ENCODE measurements around the gene FAT1. TPM values are rescaled to one million over a fixed set of nuclear protein-coding genes. Genes with fewer than 3 reads are reported as not detected.

Gene FAT1
- total RNA-seq, 2 donors from 2014 or later = 175 to 215 TPM

DNA sequence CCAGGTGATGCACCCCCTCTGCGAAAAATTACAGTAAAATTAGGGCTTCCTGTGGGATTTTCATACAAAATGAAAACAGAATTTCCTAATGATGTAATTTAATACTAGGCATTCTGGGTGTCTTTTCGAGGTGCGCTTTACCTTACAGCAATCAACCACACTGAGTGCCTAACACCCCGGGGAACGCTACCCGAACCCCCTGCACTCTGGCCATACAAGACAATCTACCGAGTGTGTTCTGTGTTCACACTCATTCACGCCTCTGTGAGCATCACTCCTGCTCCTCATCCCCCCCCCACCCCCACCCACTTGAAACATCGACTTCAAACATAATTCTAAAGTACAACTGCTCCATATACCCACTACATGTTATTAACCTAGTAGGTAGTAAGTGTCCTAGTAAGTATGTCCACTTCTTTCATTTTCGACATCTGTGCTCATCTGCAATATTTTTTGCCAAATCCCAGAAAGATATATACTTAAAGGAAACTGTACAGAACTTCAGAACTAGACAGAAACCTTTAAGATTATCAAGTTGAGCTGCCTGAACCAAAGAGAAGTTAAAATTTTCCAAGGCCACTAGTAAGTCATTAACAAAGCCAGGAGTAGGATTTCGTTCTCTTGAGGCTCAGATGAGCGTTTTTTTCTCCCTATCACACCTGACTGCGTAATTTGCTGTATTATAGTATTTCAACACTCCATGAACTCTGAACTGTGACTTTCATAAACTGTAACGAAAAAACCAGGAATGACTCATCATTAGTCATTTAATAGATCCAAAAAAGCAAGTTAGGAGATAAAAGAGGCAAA is 80.0 kb downstream of the FAT1 start:
- Histone ChIP-seq H3K4me1 (replicated peaks) (no peaks in the 10 kb centered on the region), H3K27me3 (replicated peaks; ENCODE audit: insufficient read depth) (no peaks in the 10 kb centered on the region), H3K27ac (no peak overlapping the region), H3K36me3 (no peaks in the 10 kb centered on the region), H3K4me3 (no peak overlapping the region), H3K9me3 (no peaks in the 10 kb centered on the region)
- intact Hi-C loops (cut with DNase I) = no loop called here
- WGBS = 88% methylated on average over 14 of the region's 14 CpGs
- DNase-seq (ENCODE audit: low spot score) = no peak
- TF ChIP-seq POLR2A (IDR thresholded peaks at IDR 0.05) (no peak), POLR2AphosphoS5 (IDR thresholded peaks at IDR 0.05) (no peak)
- TF ChIP-seq, protein P1, sequence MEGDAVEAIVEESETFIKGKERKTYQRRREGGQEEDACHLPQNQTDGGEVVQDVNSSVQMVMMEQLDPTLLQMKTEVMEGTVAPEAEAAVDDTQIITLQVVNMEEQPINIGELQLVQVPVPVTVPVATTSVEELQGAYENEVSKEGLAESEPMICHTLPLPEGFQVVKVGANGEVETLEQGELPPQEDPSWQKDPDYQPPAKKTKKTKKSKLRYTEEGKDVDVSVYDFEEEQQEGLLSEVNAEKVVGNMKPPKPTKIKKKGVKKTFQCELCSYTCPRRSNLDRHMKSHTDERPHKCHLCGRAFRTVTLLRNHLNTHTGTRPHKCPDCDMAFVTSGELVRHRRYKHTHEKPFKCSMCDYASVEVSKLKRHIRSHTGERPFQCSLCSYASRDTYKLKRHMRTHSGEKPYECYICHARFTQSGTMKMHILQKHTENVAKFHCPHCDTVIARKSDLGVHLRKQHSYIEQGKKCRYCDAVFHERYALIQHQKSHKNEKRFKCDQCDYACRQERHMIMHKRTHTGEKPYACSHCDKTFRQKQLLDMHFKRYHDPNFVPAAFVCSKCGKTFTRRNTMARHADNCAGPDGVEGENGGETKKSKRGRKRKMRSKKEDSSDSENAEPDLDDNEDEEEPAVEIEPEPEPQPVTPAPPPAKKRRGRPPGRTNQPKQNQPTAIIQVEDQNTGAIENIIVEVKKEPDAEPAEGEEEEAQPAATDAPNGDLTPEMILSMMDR (IDR thresholded peaks at IDR 0.05) = no peak

DNA sequence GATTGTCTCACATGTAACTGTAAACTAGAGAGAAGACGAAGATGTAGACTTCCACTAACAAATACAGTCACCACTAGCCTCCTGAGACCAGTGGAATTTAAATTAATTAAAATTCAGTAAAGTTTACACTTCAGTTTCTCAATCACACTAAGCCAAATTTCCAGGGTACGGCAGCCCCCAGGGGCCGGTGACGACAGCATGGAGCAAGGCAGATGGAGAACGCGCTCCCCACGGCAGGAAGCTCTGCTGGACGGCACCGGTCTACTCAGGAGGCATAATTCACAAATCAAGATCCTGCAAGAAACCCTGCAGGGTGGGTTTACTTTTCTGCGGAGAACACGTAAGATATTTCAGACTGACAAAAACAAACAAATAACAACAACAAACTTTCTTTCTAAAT is 80.7 kb downstream of the FAT1 start:
- H3K4me3 ChIP-seq = no peak overlapping the region
- intact Hi-C loops (cut with DNase I) = no loop called here
- H3K9me3 ChIP-seq = no peaks in the 10 kb centered on the region
- TF ChIP-seq, protein P1 (IDR thresholded peaks at IDR 0.05) = no peak
- no peak for TF ChIP-seq POLR2AphosphoS5 (IDR thresholded peaks at IDR 0.05)
- no peak for TF ChIP-seq POLR2A (IDR thresholded peaks at IDR 0.05)
- no peak for DNase-seq (ENCODE audit: low spot score)
- H3K4me1 ChIP-seq (replicated peaks) = no peaks in the 10 kb centered on the region
- H3K27me3 ChIP-seq (replicated peaks; ENCODE audit: insufficient read depth) = no peaks in the 10 kb centered on the region
- H3K27ac ChIP-seq = no peak overlapping the region
- 93% methylated on average over 11 of the region's 11 CpGs for WGBS
- no peaks in the 10 kb centered on the region for H3K36me3 ChIP-seq

DNA sequence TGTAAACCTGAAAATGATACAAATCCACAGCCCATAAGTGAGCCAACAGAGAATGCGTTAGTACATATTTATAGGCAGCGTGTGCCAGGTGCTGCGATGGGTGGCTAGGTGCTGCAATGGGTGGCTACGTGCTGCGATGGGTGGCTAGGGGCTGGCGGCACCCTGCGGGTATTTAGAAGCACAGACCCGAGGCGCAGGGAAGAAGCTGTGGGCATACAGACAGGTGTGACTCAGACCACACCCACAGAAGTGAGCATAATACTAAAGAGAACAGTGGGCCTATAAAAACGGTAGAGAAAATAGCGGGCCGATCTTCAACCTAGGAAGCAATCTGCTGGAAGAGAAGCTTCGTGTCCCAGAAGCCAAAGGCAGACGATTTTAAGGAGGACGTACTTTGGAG is 81.1 kb downstream of the FAT1 start:
- no peak overlapping the region for H3K4me3 ChIP-seq

DNA sequence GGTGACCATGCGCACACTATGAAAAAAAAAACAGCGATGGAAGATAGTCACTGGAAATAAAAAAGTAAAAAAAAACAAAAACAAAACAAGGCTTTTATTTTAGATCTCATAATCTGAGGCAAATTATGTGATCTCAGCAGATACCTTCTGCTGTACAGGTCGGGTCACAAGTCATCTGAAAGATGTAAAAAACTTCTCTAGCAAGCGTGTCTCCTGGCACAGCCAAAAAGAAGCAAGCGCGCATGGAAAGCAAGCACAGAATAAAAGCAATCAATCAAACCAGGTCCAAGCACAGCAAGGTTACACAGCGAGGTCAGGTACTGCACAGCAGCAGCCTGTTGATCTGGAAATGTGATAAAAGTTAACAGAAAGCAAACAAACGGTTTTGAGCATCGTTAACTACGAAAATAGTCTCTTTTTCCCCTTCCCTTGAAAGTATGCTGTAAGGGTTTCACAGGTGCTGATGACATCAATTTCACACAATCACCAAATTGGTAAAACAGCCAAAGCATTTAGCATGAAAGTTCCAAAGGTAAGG is 89.0 kb downstream of the FAT1 start:
- H3K27ac ChIP-seq = no peak overlapping the region
- intact Hi-C loops (cut with DNase I) = no loop called here
- no peak for DNase-seq (ENCODE audit: low spot score)
- no peak overlapping the region for H3K4me3 ChIP-seq
- H3K9me3 ChIP-seq = no peaks in the 10 kb centered on the region
- TF ChIP-seq POLR2AphosphoS5 (IDR thresholded peaks at IDR 0.05) (no peak), POLR2A (IDR thresholded peaks at IDR 0.05) (no peak)
- TF ChIP-seq, protein P1 (IDR thresholded peaks at IDR 0.05) = no peak
- WGBS = 61% methylated on average over 10 of the region's 10 CpGs
- H3K27me3 ChIP-seq (replicated peaks; ENCODE audit: insufficient read depth) = no peaks in the 10 kb centered on the region
- no peaks in the 10 kb centered on the region for H3K4me1 ChIP-seq (replicated peaks)
- no peaks in the 10 kb centered on the region for H3K36me3 ChIP-seq

More for the DNA sequence above, 81.1 kb downstream of the FAT1 start:
- H3K27me3 ChIP-seq (replicated peaks; ENCODE audit: insufficient read depth) = no peaks in the 10 kb centered on the region
- no peak overlapping the region for H3K27ac ChIP-seq
- intact Hi-C loops (cut with DNase I) = no loop called here
- no peaks in the 10 kb centered on the region for H3K4me1 ChIP-seq (replicated peaks)
- no peak for DNase-seq (ENCODE audit: low spot score)
- TF ChIP-seq, protein P1 (IDR thresholded peaks at IDR 0.05) = no peak
- TF ChIP-seq POLR2A (IDR thresholded peaks at IDR 0.05) = no peak
- no peak for TF ChIP-seq POLR2AphosphoS5 (IDR thresholded peaks at IDR 0.05)
- no peaks in the 10 kb centered on the region for H3K9me3 ChIP-seq
- no peaks in the 10 kb centered on the region for H3K36me3 ChIP-seq
- WGBS = 86% methylated on average over 15 of the region's 15 CpGs

DNA sequence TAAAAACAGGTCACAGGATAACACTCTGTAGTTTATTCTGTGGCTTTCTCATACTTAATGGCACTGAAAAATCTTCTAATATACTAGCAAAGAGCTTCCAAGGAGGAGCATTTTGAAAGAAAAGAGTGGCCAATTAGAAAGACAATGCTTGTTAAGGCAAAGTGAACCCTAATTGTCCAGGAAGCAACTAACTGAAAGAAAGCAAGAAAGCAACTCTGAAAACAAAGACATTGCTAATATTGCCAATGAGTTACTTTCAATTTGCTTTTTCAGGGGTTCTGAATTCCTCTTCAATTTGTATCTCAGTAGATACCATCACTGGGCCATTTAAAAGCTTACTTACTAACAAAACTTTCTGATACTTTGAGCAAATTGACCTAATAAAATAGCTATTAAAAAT is 89.8 kb downstream of the FAT1 start:
- H3K36me3 ChIP-seq = no peaks in the 10 kb centered on the region
- no peaks in the 10 kb centered on the region for H3K9me3 ChIP-seq
- intact Hi-C loops (cut with DNase I) = no loop called here
- H3K27ac ChIP-seq = no peak overlapping the region
- H3K4me1 ChIP-seq (replicated peaks) = no peaks in the 10 kb centered on the region
- no peak overlapping the region for H3K4me3 ChIP-seq
- TF ChIP-seq POLR2A (IDR thresholded peaks at IDR 0.05) (no peak), POLR2AphosphoS5 (IDR thresholded peaks at IDR 0.05) (no peak)
- TF ChIP-seq, protein P1 (IDR thresholded peaks at IDR 0.05) = no peak
- H3K27me3 ChIP-seq (replicated peaks; ENCODE audit: insufficient read depth) = no peaks in the 10 kb centered on the region
- DNase-seq (ENCODE audit: low spot score) = no peak
